GM19467 (cell line): ENCODE results near the gene MRPL58.
"Not testable (repeated sequence)": the region's sequence is repeated elsewhere in the genome, so short reads cannot be mapped to it uniquely, and the experiment has no call there.

Experiments used
- ATAC-seq: cut with Tn5 transposase; IDR thresholded peaks from one replicate; pipeline ENCODE4 v1.9.1; 2021; ENCODE audit warnings: mild to moderate bottlenecking, moderate library complexity; ENCODE audit not compliant: unreplicated experiment

MRPL58 gene

DNA sequence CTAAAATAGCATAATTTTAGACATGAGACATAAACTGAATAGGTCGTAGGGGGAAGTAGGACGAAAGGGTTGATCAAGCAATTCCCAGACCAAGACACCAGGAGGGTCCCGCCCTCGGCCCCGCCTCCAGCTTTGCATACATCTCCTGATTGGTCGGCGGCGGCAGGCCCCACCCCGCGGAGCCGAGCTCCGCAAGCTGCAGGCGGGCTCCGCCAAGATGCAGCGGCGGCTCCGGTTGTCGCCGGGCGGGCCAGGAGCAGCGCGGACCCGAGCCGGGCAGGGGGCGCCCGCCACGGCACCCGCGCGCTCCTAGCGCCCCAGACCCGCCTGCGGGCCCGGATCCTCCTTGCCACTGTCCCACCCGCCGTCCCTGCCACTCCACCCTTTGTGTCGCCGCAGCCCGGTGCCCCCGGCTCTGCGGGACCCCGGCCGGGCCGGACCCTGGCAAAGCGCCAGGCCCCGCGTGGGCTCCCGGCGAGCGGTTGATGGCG is 25.0 kb upstream of the MRPL58 start, which contains the start of gene CDR2L:
CDR2L (plus strand) TSS at position 215 of the 491 bp plus-strand sequence. CDS start 412 bp downstream, outside the sequence.
- peak; percentile 73 for ATAC-seq

DNA sequence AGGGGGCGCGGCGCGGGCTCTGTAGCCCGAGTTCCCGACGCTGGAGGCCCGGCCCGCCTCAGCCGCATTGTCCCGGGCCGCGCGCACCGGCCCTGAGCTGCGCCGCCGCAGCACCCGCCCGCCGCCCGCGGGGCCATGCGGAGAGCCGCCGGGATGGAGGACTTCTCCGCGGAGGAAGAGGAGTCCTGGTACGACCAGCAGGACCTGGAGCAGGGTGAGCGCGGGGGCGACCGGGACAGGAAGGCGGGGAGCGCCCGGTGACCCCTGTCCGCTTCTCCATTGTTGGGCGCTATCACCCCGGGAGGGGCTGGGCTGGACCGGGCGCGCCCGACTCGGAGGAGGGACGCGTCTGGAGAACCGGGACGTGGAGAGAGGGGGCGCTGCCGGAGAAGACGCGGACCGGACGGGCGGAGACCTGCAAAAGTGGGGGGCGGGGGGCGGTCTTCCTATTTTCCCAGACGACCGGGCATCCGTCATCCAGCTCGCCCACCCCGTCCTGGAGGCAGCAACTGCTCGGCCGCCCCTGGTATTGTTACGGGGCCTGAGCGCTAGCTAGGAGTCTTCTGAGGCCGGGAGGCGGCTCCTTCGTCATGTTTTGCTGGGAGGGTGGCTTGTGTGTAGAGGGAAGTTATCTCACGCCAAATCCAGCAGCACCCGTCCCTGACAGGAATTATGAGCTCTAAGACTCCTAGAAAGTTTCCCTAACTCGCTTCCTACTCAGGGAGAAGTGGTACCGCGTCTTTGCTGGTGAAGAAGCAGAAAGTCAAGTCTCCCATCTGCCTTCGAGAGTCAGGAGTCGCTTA is 24.4 kb upstream of the MRPL58 start:
- ATAC-seq = no peak

GRCh38 chr17:74990581-74991105 is 21.8 kb upstream of the MRPL58 start:
- no peak for ATAC-seq

GRCh38 chr17:74992223-74992622 is 20.2 kb upstream of the MRPL58 start:
- no peak for ATAC-seq

DNA sequence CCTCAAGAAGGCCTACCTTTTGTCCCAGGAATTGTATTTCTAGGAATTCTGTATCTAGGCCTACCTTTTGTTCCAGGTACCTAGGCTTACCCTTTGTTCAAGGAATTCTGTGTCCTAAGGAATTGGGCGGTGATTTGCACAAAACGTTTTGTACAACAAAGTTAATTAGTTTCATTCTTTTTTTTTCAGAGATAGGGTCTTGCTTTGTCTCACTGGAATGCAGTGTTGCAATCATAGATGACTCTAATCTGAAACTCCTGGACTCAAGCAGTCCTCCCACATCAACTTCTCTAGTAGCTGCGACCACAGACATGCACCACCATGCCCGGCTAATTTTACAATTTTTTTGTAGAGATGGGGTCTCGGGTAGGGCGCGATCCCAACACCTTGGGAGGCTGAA is 18.0 kb upstream of the MRPL58 start:
- ATAC-seq = no peak

- no peak for ATAC-seq
Measured at GRCh38 chr17:74995847-74996246, 16.6 kb upstream of the MRPL58 start.

GRCh38 chr17:74998783-74999182 is 13.7 kb upstream of the MRPL58 start:
- ATAC-seq = no peak

GRCh38 chr17:74999523-74999922 is 12.9 kb upstream of the MRPL58 start:
- ATAC-seq = no peak

- ATAC-seq = no peak
Measured at GRCh38 chr17:75001915-75002843, 10.3 kb upstream of the MRPL58 start.

DNA sequence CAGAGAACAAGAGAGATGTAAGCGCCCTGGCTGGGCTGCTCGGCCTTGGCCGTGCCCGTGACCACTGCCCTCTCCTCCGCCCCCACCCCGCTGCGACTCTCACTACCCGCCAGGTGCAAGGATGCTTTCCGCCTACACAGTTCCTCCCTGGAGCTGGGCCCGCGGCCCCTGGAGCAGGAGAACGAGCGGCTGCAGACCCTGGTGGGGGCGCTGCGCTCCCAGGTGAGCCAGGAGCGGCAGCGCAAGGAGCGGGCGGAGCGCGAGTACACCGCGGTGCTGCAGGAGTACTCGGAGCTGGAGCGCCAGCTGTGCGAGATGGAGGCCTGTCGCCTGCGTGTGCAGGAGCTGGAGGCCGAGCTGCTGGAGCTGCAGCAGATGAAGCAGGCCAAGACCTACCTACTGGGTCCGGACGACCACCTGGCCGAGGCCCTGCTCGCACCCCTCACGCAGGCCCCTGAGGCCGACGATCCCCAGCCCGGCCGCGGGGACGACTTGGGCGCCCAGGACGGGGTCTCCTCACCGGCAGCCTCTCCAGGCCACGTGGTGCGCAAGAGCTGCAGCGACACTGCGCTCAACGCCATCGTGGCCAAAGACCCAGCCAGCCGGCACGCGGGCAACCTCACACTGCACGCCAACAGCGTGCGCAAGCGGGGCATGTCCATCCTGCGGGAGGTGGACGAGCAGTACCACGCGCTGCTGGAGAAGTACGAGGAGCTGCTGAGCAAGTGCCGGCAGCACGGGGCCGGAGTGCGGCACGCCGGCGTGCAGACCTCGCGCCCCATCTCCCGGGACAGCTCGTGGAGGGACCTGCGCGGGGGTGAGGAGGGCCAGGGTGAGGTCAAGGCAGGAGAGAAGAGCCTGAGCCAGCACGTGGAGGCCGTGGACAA is 9.2 kb upstream of the MRPL58 start:
- ATAC-seq = no peak

- ATAC-seq = no peak
Measured at GRCh38 chr17:75003957-75004355, 8.5 kb upstream of the MRPL58 start.

GRCh38 chr17:75004371-75004770 is 8.1 kb upstream of the MRPL58 start:
- ATAC-seq = no peak

GRCh38 chr17:75005291-75005690 is 7.2 kb upstream of the MRPL58 start:
- no peak for ATAC-seq

DNA sequence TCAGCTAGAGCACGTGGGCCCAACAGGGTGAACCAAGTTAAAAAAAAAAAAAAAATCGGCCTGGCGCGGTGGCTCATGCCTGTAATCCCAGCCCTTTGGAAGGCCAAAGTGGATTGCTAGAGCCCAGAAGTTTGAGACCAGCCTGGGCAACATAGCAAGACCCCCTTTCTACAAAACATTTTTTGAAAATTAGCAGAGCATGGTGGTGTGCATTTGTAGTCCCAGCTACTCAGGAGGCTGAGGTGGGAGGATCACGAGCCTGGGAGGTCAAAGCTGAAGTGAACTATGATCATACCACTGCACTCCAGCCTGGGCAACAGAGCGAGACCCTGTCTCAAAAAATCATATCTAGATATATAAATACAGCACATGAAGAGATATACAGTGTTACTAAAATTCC is 6.4 kb upstream of the MRPL58 start:
- not testable (repeated sequence) for ATAC-seq

DNA sequence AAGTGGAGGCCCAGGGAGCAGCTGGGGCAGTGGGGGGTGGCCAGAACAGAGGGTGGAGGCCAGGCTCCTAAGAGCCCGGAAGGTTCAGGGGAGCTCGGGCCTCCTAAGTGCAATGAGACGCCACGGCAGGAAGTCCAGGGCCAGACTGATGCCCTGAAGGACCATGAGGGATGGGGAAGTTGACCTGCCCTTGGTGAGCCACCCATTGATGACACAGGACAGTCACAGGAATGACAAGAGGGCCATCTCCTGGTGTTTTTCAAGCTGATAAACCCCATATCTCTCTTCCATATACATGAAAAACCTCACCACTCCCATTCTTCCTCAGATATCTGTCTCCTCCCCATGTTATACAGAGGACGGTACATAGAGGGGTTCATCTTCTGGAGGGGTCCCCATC is 5.8 kb upstream of the MRPL58 start:
- no peak for ATAC-seq

DNA sequence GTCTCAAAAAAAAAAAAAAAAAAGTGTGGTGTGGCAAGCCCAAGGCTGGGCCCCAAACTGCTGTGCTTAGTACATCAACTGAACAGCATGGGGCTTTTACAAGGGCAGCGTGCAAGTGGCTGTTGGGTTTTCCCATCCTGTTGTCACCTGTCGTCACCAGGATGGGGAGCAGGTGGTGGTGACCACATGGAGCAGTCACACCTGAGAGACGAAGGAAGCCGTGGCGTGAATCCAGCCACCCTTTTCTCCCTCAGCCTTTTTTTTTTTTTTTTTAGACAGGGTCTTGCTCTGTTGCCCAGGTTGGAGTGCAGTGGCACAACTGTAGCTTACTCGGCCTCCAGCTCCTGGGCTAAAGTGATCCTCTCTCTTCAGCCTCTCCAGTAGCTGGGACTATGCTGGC is 4.1 kb upstream of the MRPL58 start:
- no peak for ATAC-seq

- ATAC-seq = no peak
Measured at GRCh38 chr17:75009139-75009724, 3.2 kb upstream of the MRPL58 start.

DNA sequence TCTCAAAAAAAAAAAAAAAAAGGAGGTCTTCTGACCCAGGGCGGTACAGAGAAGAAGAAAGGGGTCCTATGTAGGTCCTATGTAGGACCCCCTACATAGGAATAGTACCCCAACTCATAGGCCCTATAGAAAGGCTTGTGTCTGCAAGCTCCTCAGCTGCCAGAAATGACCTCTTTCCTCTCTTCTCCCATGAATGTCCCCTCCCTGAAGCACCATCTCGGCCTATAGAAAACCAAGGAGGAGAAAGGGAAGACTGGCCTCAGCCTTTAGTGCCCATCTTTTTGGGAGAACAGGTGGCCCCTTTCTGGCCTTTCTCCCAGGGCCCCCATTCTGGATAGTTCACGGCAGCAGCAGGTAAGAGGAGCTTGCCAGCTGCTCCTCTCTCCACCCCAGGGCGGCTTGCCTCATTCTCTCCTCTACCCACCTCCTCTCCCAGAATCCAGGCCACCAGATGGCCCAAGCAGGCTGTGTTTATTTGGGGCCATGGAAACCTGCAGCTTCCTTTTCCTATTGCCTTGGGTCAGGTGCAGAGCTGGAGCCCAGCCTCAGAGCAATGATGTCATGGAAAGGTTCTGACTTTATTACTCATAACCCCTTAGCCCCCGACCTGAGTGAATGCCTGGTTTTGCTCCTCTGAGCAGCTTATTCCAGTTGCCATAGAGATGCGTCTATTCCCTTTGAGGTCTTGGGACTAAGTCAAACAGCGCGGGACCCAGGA is 1.6 kb upstream of the MRPL58 start:
- ATAC-seq = no peak

DNA sequence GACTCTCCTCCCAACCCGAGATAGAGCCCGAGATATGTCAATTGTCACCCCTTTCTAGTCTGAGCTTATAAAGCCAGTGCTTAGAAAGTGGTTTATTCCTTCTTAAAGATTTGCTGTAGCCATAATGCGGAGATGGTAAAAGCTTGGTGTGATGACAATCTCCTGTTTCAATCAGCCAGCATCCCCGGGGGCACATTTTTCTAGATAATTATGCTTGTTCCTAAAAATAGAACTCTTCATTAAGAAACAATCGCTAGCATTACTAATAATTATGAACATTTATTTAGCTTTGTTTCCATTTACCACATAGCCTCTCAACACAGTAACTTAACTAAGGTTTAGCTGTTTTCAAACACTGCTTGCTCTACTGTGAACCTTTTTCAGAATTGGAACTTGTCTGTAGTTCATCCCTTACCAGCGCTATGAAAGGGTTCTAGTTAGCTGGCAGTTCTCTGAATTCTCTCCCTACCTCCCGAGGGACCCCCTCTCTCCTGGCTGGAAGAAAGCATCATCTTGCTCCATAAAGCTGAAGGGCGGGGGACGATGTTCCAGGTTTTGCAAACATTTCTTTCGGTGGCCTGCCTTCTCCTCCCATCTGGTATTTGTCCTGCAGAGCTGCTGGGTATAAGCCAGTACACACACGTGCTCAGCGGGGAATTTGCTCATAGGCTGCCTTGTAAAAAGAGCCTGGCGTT is 922 bp upstream of the MRPL58 start:
- no peak for ATAC-seq
